GM18868 (cell line): ENCODE data around the gene IFNGR2.
"Not testable (repeated sequence)": the region's sequence is repeated elsewhere in the genome, so short reads cannot be mapped to it uniquely, and the experiment has no call there.

Experiments
- ATAC-seq: cut with Tn5 transposase; IDR thresholded peaks from one replicate; pipeline ENCODE4 v1.9.1; 2021; ENCODE audit warnings: mild to moderate bottlenecking, moderate library complexity; ENCODE audit not compliant: unreplicated experiment

IFNGR2 gene

DNA sequence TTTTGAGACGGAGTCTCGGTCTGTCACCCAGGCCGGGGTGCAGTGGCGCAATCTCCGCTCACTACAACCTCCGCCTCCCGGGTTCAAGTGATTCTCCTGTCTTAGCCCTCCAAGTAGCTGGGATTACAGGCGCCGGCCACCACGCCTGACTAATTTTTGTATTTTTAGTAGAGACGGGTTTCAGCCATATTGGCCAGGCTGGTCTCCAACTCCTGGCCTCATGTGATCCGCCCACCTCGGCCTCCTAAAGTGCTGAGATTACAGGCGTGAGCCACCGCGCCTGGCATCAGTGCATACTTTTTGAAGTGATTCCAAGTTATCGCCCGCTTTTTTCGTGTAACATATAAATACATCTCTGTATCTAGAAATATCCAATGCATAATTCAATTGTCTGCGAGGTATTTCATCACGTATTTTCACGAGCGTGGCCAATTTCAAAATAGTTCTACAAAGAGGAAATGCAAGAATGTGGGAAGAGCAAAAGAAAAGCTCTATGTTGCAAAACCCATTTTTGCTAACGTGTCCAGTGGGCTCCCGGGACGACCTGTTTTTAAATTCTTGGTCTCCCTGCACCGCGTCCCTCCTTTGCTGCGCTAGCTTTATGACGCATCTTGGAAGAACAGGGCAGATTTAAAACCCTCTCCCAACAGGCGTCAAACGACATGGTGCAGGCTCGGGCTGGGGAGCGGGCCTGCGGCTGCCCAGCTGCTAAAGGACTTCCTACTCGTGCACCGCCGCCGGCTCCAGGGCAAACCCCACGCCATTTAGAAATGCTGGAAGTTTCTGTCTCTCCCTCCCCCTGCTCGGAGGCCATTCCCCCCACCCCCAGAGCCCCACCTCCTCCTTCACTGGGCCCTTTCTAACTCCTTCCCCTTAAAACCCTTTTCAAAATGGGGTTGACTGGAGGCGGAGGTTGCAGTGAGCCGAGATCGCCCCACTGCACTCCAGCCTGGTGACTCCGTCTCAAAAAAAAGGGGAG lies 923 bp upstream of the IFNGR2 start:
- peak; percentile 30 for ATAC-seq

DNA sequence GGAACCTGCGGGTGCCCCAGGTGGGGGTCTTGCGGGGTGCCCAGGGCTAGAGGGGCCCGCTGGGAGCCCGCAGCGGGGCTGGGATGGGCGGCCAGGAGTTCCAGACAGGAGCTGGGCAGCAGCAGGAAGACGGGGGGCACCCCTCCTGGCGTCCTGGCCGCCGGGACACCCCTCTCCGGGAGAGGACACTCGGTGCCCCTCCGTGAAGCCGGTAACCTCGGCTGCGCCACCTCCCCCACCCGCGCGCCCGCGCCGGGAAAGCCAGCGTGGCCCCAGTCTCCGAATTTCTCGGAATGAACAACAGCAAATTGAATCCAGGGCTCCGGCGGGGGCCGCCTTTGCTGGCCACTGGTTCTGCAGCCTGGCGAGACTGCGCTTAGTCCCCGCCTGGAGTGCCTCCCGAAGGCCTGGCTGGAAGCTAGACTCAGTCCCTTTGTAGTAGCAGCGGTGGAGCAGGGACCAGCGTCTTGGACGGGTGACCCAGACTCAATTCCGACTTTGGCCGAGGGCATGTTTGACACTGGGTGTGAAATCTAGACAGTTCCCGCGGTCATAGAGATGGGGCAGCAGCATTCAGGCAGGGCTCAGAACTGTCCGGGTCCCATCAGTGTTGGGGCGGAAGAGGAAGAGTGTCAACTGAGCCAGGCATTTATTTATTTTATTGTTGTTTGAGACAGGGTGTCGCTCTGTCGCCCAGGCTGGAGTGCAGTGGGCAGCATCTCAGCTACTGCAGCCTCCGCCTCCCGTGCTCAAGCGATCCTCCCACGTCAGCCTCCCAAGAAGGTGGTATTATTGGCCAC lies 773 bp downstream of the IFNGR2 start:
- peak; percentile 24 for ATAC-seq

GRCh38 chr21:33406493-33406892 lies 3.3 kb downstream of the IFNGR2 start:
- ATAC-seq = no peak

- no peak for ATAC-seq
These were observed 8.8 kb downstream of the IFNGR2 start for GRCh38 chr21:33411949-33412430.

- not testable (repeated sequence) for ATAC-seq
These were observed 9.2 kb downstream of the IFNGR2 start for GRCh38 chr21:33412439-33412831.

DNA sequence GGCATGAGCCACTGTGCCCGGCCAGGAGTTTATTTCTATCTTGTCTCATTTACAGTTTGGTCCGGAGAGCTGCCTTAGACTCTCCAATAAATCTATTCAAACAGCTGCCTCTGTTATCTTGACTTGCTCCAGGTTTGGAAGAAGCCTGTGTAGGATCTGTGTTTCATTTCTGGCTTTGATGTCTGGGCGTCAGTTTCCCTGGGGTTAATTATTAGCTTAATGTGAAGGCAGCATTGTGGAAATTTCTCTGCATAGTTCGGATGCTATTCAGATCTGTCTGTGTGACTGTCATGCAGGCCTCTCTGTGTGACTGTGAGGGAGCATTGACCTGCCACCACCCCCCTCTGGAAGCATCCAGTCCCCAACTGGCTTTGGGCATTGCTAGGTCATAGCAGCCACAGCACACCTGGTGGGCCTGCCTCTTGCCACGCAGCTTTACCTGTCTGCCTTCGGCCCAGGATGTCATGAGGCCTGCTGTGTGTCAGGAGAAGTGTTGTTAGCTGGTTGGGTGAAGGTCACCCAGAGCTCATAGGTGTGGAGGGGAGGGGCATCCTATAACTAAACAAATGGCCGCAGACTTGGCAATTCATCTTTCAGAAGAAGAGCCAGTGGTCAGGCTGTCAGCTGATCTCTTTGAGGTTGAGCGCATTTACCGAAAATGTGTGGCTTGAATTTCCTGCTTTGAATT lies 9.8 kb downstream of the IFNGR2 start:
- ATAC-seq = no peak

DNA sequence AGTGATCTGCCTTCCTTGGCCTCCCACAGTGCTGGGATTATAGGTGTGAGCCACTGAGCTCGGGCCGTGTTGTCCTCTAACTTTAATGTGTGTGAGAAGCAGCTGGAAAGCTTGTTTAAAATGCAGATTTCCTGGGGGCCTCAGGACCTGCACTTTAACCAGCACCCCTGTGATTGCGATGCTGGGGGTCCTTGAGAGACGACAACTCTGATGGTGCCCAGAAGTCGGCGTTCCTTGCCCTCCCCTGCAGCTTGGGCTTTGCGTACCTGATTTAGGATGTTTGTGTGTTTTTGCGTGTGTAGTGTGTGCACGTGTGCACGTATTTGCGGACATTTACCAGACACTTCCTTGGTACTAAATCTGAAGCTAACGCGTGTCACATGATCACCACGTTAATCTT lies 10.9 kb downstream of the IFNGR2 start:
- no peak for ATAC-seq

DNA sequence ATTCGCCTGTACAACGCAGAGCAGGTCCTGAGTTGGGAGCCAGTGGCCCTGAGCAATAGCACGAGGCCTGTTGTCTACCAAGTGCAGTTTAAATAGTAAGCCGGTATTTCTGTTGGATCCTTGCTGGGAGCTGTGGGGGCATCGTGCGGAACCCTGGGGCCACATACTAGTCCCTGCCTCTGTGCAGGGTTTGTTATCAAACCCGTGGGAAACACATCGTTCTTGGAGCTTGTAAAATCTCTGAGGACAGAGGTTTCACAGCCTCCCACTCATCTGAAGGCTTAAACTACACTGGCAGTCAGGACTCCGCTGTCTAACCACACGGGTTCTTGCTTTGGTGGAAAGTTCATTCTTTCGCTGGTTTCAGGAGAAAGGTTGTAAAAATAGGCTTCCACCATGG lies 11.7 kb downstream of the IFNGR2 start:
- no peak for ATAC-seq

GRCh38 chr21:33418691-33419090 lies 15.5 kb downstream of the IFNGR2 start:
- no peak for ATAC-seq

DNA sequence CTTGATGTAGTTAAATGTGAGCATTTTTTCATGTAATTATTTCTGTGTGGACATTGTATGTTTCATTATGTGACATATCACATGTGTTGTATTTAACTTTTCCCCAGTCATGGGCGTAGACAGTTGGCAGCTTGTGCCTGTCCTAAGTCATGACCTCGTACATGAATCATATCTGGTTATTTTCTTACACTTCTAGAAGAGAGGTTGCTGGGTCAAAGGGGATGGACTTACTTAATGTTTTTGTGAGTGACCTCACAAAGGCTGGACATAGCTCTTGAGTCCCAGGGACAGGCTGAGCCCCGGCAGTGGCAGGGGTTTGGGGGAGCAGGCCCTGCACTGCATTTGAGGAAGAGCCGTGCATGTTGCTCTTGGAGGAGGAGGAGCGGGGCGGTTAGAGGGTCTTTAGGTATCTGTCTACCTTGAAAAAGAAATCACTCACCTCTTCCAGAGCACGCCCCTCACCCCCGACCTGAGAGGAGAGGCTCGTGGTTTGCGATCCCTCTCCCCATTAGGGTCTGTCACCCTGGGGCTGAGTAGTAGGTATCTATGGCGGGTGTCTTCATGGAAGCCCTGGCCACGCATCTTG lies 16.4 kb downstream of the IFNGR2 start:
- ATAC-seq = no peak

DNA sequence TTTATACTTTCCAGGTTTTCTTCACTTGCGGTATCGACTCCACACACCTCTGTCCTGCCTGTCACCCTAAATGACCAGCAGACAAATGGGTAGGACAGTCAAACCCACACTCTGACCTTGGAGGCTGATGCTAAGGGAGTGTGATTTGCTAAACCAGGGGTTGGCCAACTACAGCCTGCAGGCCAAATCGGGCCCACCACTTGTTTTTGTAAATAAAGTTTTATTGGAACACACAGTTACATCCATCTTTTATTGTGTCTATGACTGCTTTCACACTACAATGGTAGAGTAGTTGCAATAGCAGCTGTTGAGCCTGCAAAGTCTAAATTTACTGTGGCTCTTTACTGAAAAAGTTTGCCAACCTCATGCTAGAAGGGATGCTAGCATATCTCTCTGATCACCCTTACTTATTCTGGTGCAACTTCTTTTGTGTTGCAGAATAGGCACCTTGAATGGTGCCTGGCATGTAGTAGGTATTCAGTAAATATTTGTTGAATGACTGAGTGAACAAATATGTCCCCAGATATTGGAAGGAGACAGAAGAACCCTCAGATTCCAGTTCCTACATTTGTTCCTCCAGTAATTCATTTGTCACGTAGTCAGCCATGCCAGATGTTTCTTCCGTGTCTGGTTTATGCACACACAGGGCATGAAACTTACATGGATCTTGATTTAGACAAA lies 18.6 kb downstream of the IFNGR2 start:
- no peak for ATAC-seq

DNA sequence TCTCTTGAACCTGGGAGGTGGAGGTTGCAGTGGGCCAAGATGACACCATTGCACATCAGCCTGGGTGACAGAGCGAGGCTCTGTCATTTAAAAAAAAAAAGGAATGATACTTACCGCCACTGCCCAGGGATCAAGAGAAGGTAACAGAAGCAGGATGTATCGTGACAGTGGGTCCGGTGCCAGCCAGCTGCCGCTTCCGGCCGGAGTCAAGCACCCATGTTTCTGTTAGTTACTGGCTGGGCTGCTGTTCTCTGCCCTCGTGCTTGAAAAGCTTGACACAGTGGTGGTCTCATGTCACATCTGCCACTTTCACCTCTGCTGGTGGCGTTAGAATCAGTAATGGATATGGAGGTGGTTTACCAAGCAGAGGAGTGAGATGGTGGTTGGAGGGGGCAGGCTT lies 21.0 kb downstream of the IFNGR2 start:
- no peak for ATAC-seq

DNA sequence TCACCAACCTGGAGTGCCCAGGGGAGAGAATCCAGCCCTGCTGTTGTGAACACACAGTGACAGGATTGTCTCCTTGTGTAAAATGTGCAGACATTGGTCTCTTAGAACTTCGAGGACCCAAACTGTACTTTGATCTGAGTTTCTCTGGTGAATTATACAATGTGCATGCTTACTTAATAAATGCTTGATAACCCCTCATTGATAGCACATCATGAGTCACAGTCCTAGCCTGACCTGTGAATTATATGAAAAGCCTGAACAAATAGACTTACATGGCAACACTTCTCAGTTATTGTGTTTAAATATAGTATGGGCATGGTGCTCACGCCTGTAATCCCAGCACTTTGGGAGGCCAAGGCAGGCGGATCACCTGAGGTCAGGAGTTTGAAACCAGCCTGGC lies 22.6 kb downstream of the IFNGR2 start:
- ATAC-seq = no peak

GRCh38 chr21:33427051-33427450 lies 23.8 kb downstream of the IFNGR2 start:
- no peak for ATAC-seq

DNA sequence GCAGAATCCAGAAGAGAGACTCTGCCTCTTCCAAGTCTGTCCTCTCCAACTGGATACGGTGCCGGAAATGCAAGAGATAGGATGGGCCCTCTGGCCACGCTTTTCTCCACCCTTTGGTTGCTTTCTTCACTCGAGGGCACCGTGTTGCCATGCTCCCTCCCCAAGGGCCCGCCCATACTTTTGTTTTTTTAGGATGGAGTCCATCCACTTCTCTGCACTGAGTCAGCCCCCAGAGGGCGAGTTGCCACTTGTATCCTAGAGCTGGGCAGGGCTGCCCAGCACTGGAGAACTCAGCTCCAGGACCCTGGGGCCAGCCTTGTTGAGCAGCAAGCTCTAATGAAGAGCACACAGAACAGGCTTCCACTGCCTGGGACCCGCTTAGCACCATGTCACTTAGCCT lies 25.5 kb downstream of the IFNGR2 start:
- no peak for ATAC-seq

DNA sequence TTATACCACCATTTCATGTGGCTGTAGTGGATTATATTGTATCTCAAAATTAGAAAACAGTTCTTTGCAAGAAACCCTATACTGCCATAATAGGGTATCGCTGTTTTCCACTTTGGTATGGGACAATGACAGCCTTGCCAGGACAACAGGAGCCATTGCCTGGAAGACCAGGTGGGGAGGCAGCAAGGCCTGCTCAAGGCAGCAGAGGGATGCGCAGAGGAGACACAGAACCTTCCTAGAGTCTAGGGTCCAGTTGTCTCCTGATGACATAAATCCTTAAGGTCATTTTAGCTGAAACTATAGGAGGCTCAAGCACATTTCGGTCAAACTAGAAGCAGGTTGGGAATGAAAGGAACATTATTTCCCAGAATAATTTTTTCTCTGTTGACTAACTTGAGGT lies 27.6 kb downstream of the IFNGR2 start:
- no peak for ATAC-seq

- ATAC-seq = no peak
These were observed 29.3 kb downstream of the IFNGR2 start for GRCh38 chr21:33432496-33432895.

DNA sequence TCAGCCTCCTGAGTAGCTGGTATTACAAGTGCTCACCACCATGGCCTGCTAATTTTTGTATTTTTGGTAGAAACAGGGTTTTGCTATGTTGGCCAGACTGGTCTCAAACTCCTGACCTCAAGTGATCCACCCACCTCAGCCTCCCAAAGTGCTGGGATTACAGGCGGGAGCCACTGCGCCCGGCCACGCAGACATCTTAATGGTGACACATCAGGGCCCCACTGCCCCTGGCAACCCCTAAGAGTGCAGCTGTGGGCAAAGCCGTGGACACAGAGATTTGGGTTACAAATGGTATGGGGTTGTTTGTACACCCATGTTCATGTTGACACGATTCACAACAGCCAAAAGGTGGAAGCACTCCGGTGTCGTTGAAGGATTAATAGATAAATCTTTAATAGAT lies 29.8 kb downstream of the IFNGR2 start:
- ATAC-seq = no peak

DNA sequence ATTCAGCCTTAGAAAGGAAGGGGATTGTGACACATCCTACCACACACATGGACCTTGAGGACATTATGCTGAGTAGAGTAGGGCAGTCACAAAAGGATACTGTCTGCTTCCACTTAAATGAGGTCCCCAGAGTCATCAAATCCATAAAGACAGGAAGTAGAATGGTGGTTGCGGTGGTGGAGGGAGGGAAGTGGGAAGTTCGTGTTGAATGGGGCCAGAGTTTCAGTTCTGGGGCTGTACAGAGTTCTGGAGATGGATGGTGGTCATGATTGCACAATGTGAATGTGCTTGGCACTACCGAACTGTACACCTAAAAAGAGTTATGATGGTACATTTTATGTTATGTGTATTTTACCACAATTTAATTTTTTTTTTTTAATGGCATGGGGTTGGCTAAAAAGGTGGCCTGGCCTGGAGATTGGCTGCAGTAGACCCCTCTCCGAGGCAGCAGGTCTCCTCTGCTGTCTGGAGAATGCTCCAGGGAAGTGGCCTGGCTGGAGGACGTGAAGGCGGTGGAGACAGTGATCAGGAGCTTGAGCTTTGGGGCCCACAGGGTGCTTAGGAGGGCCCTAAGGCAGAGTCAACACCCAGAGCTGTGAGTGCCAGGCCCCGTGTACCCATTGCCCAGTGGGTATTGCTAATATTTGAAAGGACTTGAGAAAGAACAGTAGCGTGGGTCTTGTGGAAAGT lies 30.4 kb downstream of the IFNGR2 start:
- ATAC-seq = no peak
